ENCODE measurements around the gene KLHL22. TPM values are rescaled to one million over a fixed set of nuclear protein-coding genes. Genes with fewer than 3 reads are reported as not detected.
A peak's percentile ranks its signal among the peaks of the same experiment; 100 is the strongest.

Gene KLHL22
- total RNA-seq, 1 donor from 2014 or later = 13.3 TPM

DNA sequence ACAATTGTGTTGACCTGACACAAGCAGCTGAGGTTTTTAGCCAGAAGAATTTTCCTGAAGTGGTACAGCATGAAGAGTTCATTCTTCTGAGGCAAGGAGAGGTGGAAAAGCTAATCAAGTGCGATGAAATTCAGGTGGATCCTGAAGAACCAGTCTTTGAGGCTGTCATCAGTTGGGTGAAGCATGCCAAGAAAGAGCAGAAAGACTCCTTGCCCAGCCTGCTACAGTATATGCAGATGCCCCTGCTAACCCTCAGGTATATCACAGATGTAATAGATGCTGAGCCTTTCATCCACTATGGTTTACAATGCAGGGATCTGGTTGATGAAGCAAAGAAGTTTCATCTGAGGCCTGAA lies 45.1 kb downstream of the KLHL22 start:
- ATAC-seq (no peak), DNase-seq (ENCODE audit: low spot score) (no peak)

DNA sequence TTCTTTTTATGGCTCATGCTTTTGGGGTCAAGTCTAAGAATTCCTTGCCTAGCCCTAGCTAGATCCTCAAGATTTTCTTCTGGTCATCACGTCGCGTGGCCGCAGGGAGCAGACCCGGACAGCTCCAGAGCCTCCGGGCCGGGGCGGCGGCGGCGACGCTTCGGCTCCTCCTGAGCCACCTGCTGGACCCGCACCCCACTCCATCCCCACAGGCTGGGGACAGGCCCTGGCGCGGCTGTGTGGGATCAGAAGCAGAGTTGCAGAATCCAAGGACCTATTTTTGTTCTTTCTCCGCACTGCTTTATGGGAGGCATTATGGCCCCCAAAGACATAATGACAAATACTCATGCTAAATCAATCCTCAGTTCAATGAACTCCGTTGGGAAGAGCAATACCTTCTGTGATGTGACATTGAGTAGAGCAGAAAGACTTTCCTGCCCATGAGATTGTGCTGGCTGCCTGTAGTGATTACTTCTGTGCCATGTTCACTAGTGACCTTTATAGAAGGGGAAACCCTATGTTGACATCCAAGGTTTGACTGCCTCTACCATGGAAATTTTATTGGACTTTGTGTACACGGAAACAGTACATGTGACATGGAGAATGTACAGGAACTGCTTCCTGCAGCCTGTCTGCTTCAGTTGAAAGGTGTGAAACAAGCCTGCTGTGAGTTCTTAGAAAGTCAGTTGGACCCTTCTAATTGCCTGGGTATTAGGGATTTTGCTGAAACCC lies 45.6 kb downstream of the KLHL22 start:
- no peak for ATAC-seq
- no peak for DNase-seq (ENCODE audit: low spot score)

DNA sequence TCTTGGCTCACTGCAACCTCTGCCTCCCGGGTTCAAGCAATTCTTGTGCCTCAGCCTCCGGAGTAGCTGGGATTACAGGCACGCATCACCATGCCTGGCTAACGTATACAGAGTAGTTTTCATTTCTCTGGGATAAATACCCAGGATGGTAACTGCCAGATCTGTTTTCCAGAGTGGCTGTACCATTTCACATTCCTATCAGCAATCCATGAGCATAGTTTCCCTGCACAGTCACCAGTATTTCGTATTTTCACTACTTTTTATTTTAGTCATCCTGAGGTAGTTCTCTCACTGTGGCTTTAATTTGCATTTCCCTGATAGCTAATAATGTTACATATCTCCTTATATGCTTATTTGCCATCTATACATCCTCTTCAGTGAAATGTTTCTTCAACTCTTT lies 47.0 kb downstream of the KLHL22 start:
- DNase-seq (ENCODE audit: low spot score) = no peak
- no peak for ATAC-seq

DNA sequence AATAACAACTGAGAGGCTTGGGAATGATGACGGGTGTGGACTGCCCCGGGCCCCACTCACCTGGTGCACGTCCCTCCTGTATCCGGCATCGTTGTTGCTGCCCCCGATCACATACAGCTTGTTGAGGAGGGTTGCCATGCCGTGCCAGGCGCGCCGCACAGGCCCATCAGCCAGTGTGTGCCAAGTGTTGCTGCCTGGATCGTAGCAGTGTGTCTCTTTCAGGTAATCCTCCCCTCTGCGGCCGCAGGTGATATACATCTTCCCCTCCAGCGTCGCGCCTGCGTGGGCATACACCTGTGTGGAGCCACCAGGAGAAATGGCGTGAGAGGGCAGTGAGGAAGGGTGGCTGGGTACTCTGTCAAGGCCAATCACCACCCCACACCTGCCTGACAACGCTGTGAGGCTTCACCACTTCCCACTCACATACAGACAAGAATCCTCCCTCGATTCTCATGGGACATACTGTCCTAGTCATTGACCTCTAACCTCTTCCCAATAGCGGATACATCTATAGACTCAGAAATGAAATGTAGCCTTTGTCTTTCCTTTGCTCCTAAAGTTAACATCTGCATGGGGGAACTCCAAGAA lies 49.1 kb downstream of the KLHL22 start:
- no peak for DNase-seq (ENCODE audit: low spot score)
- ATAC-seq = no peak

DNA sequence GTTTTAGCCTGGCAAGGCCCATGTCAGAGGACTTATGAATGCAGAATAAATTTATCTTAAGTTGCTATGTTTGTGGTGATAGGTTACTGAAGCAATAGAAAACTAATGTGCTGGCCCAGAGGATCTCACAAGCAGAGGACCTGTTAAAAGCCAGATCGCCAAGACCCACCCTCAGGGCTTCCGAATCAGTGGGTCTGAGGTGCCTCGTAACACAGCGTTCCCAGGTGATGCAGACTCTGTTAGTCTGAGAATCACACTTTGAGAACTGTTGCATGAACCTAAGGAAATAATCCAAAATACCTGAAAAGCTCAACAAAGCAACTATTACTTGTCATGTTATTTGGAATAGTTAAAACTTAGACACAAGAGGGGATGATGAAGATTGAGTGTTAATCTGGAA lies 51.3 kb downstream of the KLHL22 start:
- DNase-seq (ENCODE audit: low spot score) (no peak), ATAC-seq (no peak)

DNA sequence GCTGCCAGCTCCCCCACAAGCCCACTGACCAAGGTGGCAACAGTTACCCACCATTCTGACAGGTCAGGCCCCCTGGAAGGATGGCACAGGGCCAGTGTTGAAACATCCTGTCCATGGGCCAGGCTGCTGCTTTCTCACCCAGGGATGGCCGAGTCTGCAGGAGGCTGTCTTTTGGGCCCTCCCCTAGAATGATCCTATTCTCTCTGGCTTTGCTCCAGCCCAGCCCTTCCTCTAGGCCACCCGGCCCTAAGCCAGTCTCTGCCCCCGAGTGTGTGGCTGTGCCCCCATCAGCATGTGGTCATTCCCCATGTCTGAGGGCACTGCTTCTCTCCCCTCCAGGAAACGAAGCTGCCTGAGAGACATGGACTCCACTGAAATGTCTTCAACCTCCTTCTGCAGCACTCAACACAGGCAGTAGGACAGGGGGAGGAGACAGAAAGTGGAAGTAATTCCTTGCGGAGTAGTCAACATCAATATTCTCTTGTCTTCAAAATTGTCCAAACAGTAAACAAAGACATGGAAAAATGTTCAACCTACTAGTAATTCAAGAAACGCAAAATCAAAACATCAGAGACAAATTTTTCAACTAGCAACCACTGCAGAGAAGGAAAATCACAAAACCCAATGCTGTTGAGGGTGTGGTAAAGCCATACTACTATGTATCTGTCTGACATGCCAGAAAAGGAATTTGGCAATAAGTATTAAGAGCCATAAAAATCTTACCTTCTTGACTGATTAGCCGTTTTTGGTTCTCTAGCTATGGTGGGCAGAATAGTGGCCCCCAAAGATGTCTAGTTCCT lies 52.9 kb downstream of the KLHL22 start:
- ATAC-seq (no peak), DNase-seq (ENCODE audit: low spot score) (no peak)

DNA sequence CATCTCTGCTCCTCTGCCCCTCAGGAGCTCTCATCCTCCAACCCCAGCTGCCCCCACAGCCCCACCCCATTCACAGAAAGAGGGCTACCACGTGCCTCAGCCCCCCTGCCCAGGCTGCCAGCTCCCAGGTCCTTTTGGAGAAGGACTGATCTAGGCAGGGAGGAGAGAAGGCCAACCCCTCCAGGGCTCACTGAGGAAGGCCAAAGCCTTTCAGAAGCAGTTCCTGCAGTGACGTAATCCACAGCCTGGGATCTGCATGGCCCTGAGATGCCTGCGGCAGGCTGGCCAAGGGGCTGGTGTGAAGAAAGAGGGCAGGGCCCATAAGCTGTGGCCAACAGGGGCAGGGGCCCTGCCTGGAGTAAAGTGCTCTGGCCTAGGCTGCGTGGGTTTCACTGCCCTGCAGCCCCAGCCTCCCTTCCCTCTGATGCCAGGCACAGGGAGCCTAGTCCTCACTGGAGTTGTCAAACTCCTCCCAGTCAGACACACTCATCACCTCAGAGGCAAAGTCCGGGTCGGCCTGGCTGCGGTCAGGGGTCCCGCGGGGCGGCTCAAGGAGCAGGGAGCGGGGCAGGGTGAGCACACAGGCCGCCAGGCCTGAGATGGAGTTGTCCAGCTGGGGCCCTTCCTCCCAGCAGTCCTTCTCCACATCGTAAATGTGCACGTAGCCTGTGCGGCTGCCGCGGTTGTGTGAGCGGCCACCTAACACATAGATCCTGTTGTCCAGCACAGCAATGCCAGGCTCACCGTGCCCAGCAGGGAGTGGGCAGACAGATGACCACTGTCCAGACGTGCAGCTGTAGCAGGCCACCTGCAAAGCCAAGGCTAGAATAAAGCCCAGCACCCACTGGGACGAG lies 53.7 kb downstream of the KLHL22 start:
- ATAC-seq (peak; percentile 11), DNase-seq (ENCODE audit: low spot score) (no peak)

DNA sequence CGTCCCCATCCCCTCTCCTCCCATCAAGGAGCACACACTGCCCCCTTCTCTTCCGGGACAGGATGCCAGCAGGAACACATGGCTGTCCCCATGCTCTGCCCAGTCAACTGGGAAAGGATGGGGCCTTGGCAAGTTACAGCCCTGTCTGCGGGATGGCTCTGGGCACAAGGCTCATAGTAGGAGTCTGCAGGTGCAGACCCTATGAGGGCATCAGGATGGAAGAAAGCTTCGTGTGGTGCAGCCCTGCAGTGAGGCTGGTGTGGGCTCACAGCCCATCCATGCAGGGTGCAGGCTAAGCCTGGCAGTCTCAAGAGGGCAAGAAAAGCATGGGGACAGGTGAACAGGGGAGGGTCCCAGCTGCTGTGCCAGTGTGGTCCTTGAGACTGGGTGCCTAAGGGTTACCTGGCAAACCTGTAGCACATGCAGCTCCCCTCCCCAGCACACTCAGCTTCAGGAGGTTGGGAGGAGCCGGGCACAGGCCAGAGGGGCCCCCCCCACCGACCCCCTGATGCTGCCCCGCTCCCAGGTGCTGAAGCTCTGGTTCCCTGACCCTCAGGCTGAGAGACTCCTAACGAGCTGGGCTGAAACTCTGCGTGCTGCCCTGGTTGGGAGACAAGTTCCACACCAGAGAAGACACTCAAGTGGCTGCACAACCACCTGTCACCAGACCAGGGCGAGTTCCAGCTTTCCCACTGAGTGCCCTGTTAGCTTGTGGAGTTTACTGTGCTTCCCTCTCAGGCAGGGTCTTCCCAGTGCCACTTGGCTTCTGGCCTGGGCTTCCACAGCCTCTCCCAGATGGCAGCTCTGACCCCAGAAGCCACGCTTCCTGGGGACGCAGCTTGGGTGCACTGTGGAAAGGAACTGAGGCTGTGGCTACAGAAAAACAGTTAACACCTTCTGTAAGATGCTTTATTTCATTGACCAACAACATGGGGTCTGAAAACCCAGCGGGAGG lies 54.7 kb downstream of the KLHL22 start:
- DNase-seq (ENCODE audit: low spot score) (no peak), ATAC-seq (no peak)

DNA sequence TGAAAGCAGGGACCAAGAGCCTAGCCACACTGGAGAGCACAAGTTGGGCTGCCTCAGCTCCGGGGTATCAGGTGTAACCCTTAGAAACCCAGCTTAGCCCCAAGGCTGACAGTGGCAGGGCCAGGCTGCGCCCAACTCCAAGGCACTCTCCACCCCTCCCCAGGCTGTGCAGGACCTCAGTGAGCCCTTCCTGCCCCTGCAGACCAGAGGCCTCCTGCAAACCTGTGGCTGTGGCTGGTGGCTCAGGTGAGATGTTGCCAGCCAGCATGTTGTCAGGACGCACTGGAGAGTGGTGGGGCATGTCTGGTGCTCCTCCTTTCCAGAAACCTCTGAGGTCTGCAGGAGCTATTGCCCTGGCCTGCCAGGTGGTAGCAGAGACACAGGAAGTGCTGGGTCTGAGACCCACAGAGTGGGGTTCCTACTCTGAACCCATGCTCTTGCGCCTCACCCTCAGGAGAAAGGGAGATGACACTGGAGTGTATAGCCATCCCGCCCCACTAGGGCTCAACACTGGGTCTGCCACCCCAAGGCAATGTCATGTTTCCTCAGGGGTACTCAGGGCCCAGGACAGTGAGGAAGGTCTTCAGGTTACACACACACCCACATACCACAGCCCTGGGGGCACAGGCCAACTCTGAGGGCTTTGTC lies 55.5 kb downstream of the KLHL22 start:
- ATAC-seq = no peak

DNA sequence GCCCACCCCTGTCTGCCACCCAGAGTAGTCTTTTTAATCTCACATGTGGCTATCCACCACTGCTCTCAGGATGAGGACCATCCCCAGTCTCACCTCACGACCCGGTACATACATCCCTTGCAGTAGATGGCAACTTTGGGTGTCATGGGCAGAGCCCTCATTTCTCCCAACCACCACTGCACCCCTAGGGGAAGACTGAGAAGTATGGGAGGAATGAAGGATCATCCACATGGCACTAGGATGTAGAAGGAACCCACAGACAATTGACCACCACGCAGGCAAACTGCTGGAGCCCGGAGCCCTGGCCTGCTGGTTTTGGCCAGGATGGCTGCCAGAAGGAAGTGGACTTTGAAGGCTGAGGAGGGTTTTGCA lies 56.1 kb downstream of the KLHL22 start:
- no peak for ATAC-seq
- no peak for DNase-seq (ENCODE audit: low spot score)

More for the DNA sequence above, 55.5 kb downstream of the KLHL22 start:
- DNase-seq (ENCODE audit: low spot score) = no peak

DNA sequence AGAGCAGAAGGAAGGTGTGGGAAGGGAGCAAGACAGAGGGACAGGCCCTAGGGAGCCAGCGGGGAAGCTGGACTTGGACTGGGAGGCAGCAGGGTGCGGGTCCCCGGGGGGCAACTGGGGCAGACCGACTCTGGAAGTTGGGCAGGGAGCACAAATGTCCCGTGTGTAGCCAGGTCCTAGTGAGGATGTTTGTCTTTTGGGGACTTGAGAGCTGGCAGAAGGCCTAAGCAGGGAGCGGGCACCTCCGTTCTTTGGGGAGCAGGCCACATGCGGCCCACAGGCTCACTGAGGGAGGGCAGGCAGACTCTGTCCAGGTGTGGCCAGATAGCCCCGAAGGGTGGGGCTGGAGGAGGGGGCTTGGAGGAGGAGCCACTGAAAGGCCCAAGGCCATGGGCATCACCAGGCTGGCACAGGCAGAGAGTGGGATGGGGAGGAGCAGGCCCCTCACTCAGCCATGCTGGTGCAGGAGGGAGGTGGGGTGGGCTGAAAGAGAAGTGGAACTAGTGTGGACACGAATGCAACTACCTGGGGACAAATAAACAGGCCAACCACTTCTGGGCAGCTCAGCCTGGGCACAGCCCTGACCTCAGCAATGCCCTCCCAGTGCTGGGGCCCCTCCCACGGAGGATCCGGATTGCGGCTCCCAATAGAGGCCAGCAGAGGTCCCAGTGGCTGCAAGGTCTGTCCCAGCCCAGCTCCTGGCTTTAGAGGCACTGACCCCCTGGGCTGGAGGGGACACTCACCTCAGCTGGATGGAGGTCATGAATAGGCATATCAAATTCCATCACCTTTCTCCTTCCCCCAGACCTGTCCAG lies 56.7 kb downstream of the KLHL22 start:
- ATAC-seq (peak; percentile 59), DNase-seq (ENCODE audit: low spot score) (no peak)

DNA sequence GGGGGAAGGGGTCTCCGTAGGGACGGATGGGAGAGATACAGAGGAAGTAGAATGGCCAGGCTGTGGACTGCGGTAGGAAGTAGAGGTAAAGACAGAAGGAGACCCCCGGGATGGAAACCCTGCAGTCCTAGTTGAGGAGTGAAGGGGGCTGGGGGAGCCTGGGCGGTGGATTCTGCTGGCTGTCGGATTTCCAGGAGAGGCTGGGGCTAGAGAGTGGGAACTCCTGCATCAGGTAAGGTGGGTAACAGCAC lies 57.2 kb downstream of the KLHL22 start:
- no peak for DNase-seq (ENCODE audit: low spot score)
- no peak for ATAC-seq

DNA sequence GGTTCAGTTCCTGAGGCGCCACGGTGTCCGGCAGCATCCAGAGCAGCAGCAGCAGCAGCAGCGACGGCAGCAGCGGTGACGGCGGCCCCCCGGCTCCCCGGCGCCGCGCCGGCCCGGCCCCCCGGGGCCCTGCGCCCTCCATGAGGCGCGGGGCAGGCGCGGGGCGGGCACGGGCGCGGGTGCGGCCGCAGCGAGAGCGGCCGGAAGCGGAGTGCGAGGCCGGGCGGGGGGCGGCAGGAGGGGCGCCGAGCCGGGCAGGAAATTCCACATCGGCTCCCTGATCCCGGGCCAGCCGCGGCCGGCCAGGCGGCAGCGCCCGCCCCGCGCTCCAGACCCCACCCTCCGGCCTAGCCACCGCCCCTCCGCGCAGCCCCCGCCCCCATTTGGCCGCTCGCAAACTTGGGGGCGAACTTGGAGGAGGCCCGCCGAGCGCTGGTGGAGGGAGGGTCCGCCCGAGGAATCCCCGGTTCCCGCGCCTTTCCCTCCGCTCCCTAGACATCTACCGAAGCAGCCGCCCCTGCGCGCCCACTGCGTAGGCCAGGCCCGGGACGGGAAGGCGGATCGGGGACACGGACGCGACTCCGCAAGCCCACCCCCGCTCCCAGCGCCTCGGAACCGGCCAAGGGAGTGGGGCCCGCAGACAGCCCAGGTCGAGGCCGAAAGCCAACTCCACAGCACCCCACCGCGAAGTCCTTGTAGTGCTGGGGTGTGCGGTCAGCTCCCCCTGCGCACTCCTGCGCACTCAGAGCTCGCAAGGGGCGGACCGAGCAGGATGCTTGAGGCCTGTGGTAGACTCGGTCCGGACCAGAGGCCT lies 57.8 kb downstream of the KLHL22 start, which contains the start of gene SCARF2:
Gene SCARF2 (minus strand): TSS at position 213 of the 814 bp plus-strand sequence. CDS start 71 bp downstream, at position 142.
- no peak for DNase-seq (ENCODE audit: low spot score)
- peak; percentile 36 for ATAC-seq

DNA sequence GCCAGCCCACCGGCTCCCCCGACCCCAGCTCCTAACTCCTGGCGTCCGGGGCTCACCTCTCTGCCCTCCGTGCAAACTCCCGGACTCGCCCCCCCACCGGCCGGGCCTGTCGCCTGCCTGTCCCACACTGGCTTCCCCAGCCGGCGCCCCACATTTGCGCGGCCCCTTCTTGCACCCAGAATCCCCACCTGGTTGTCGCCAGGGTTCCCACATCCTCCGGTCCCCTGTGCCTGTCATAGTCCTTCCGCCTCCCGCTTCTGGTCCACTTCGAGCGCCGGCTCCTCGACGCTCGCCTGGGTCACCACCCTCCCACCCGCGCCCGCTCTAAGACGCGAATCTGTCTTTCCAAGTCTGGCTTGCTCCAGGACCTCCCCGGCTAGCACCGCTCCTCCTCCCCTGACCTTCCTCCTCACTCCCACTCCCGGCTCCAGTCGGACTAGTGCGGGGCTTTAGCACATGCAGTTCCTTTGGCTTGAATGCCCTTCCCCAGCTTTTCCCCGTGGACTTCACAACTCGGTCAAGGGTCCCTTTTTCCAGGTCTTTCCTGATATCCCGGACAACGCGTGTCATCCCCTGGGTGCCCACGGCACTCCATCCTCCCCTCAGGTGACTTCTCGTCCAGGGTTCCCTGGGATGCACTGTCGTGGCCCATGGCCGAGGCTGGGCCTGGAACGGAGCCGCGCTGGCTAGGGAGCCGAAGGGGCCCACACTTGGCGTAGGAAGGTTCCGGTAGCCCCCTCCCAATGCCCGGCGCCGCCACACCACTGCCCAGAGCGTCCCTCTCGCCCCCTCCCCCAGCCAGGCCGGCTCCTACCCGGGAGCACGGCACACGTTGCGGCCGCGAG lies 58.6 kb downstream of the KLHL22 start:
- DNase-seq (ENCODE audit: low spot score) (no peak), ATAC-seq (peak; percentile 9)

DNA sequence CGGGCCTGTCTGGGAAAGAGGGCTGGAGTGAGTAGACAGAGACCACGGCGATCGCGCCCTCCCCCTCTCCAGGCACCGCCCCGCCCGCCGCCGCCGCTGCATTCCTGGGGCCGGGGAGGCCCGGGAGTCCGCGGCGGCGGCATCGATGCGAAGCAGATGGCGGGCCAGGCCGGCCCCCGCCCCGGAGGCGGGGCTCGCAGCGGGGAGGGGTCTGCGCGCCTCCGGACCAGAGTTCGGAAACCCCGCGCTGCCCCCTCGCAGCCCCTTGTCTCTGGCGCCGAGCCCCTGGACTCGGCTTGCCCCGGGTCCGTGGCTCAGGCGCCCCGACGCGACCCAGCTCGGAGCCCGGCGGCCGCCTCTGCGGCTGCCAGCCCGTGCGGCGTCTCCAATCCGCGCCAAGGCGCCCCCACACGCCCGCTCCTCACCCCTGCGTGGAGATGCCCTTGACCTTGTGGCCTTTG lies 59.3 kb downstream of the KLHL22 start:
- no peak for ATAC-seq

DNA sequence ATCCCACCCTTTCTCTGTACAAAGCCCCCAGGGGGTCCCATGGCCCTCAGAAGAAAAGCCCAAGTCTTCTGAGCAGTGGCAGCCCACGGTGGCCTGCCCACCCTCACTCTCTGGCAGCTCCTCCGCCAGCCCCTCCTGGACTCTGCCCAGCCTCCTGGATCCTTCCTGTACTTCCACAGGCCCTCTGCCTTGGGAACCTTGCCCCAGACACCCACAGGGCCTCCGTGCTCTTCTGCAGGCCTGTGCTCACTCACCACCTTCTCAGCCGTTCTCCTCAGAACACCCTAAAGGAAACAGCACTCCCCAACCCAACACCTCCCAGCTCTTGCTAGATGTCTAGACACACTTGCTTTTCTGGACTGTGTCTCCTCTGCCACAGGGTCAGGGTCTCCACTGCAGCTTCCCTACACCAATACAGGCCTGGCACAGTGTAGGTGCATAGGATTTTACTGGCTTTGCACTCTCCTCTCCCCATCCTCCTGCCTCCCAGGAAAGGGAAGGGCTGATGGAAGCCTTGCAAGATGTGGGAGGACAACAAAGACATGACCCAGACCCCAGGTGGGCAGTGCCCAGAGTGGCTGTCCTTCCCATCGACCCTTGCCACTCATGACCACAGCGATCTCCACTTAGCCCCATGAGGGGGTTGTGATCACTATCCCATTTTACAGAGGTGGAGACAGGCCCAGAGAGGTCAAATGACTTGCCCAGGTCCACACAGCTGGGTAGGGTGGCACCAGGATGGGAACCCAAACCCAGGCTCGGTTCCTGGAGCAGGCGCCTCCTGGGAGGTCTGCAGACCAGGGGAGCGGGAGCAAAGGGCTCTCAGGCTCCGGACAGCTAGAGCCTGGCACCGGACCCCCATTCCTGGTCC lies 59.9 kb downstream of the KLHL22 start:
- DNase-seq (ENCODE audit: low spot score) (no peak), ATAC-seq (no peak)

More for the DNA sequence above, 59.3 kb downstream of the KLHL22 start:
- DNase-seq (ENCODE audit: low spot score) = no peak
